ENCODE measurements around the gene XXYLT1.

- TF ChIP-seq POLR2A (IDR thresholded peaks at IDR 0.05; ENCODE audit: low read depth, low read length) (no peak), POLR2AphosphoS5 (IDR thresholded peaks at IDR 0.05; ENCODE audit: low read depth, low read length) (no peak), TAF1 (IDR thresholded peaks at IDR 0.05; ENCODE audit: borderline replicate concordance, low read depth, low read length) (no peak)
Observed at GRCh38 chr3:195267096-195267495, 3.9 kb downstream of the XXYLT1 start.
